AG08395 (cell line): ENCODE data around the gene TADA2B.

Experiments used
- DNase-seq: peaks from one replicate; pipeline ENCODE4 v3.0.0; 2012; ENCODE audit warnings: mixed read lengths, low spot score

Gene TADA2B

GRCh38 chr4:7043284-7044136 is at the start of gene TADA2B:
TSS of gene TADA2B (plus strand) at chr4:7043372. CDS start at chr4:7043580, 208 bp downstream.
- DNase-seq, result no peak

GRCh38 chr4:6996481-6996880 is 46.7 kb upstream of the TADA2B start:
- DNase-seq, result no peak

- no peak for DNase-seq
These were observed 43.7 kb upstream of the TADA2B start for GRCh38 chr4:6999172-7000086.

GRCh38 chr4:7000421-7001176 is 42.6 kb upstream of the TADA2B start:
- DNase-seq, result no peak

- no peak for DNase-seq
These were observed 41.9 kb upstream of the TADA2B start for GRCh38 chr4:7001271-7001670.

GRCh38 chr4:7002336-7002735 is 40.8 kb upstream of the TADA2B start:
- DNase-seq, result no peak

- no peak for DNase-seq
These were observed 39.8 kb upstream of the TADA2B start for GRCh38 chr4:7003176-7003878.

GRCh38 chr4:7003879-7004240 is 39.3 kb upstream of the TADA2B start:
- no peak for DNase-seq

GRCh38 chr4:7004331-7004730 is 38.8 kb upstream of the TADA2B start:
- no peak for DNase-seq

GRCh38 chr4:7005571-7005970 is 37.6 kb upstream of the TADA2B start:
- no peak for DNase-seq

GRCh38 chr4:7006411-7006810 is 36.8 kb upstream of the TADA2B start:
- no peak for DNase-seq

GRCh38 chr4:7007142-7007907 is 35.8 kb upstream of the TADA2B start:
- no peak for DNase-seq

- DNase-seq, result no peak
These were observed 35.2 kb upstream of the TADA2B start for GRCh38 chr4:7007944-7008343.

- DNase-seq, result no peak
These were observed 33.6 kb upstream of the TADA2B start for GRCh38 chr4:7009564-7009963.

GRCh38 chr4:7013175-7013574 is 30.0 kb upstream of the TADA2B start:
- no peak for DNase-seq

GRCh38 chr4:7014815-7015214 is 28.4 kb upstream of the TADA2B start:
- no peak for DNase-seq

GRCh38 chr4:7015383-7016035 is 27.7 kb upstream of the TADA2B start:
- DNase-seq, result no peak

- no peak for DNase-seq
These were observed 27.1 kb upstream of the TADA2B start for GRCh38 chr4:7016086-7016485.

- no peak for DNase-seq
These were observed 26.7 kb upstream of the TADA2B start for GRCh38 chr4:7016512-7016911.

GRCh38 chr4:7017446-7018048 is 25.6 kb upstream of the TADA2B start:
- DNase-seq, result no peak
